Effector memory CD8-positive, alpha-beta T cell (primary cell): Measurements from ENCODE around the gene BOLA2B.
"Not testable (repeated sequence)": the region's sequence is repeated elsewhere in the genome, so short reads cannot be mapped to it uniquely, and the experiment has no call there.

Experiments
- ATAC-seq: fragments of 150-1000 bp; cut with Tn5 transposase; replicated peaks from 2 replicates; pipeline ENCODE4 v1.10.0; 2021; ENCODE audit warnings: mild to moderate bottlenecking, moderate library complexity
- DNase-seq, 3 experiments: peaks; one replicate each; pipeline ENCODE4 v3.0.0; 2021
- H3K27ac Mint-ChIP-seq, 2 donors: one replicate each; pipeline ENCODE4 v1.8.0; 2022; ENCODE audit warnings: mild to moderate bottlenecking in 2 of 2, mixed read lengths in 2 of 2, moderate library complexity in 2 of 2
- H3K27me3 Mint-ChIP-seq, 2 donors: one replicate each; pipeline ENCODE4 v1.8.0; 2022; ENCODE audit warnings: mixed read lengths in 2 of 2
- H3K36me3 Mint-ChIP-seq: one replicate; pipeline ENCODE4 v1.8.0; 2022; ENCODE audit warnings: mild to moderate bottlenecking, moderate library complexity, mixed read lengths; ENCODE audit not compliant: insufficient read depth
- H3K4me1 Mint-ChIP-seq, 2 donors: one replicate each; pipeline ENCODE4 v1.8.0; 2022; ENCODE audit warnings: low read depth in 2 of 2, mixed read lengths in 2 of 2
- H3K4me3 Mint-ChIP-seq, 2 donors: one replicate each; pipeline ENCODE4 v1.8.0; 2022; ENCODE audit warnings: mild to moderate bottlenecking in 2 of 2, mixed read lengths in 2 of 2, moderate library complexity in 2 of 2
- H3K9me3 Mint-ChIP-seq, 2 donors: one replicate each; pipeline ENCODE4 v1.8.0; 2022; ENCODE audit warnings: mixed read lengths in 2 of 2

BOLA2B gene

GRCh38 chr16:30187971-30188561, 5.4 kb downstream of the BOLA2B start:
- Mint-ChIP-seq H3K27me3 (no peaks in the 10 kb centered on the region), H3K36me3 (peaks cover 53% of the 10 kb centered on the region), H3K27ac (peak overlapping the region; percentile 28 to 95), H3K4me1 (peaks cover 23 to 30% of the 10 kb centered on the region in 2 donors), H3K4me3 (peak overlapping the region; percentile 38 to 93), H3K9me3 (no peaks in the 10 kb centered on the region)
- no peak for ATAC-seq
- DNase-seq: no peak

DNA sequence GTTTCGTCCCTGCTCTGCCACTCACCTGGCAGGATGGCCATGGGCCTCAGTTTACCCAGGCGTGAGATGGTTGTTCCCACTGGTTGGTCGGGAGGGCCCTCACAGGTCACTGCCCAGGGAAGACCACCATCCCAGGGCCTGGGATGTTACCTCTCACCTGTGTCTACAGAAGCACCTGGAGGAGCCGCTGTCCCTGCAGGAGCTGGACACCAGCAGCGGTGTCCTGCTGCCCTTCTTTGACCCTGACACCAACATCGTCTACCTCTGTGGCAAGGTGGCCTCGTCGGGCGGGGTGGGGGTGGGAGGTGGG, 6.0 kb downstream of the BOLA2B start:
- Mint-ChIP-seq H3K27ac (peak overlapping the region; percentile 89 to 95), H3K27me3 (no peaks in the 10 kb centered on the region), H3K36me3 (peaks cover 57% of the 10 kb centered on the region), H3K9me3 (no peaks in the 10 kb centered on the region), H3K4me1 (peaks cover 23 to 34% of the 10 kb centered on the region in 2 donors), H3K4me3 (peak overlapping the region; percentile 93 to 98)
- ATAC-seq (no peak), DNase-seq (no peak)

DNA sequence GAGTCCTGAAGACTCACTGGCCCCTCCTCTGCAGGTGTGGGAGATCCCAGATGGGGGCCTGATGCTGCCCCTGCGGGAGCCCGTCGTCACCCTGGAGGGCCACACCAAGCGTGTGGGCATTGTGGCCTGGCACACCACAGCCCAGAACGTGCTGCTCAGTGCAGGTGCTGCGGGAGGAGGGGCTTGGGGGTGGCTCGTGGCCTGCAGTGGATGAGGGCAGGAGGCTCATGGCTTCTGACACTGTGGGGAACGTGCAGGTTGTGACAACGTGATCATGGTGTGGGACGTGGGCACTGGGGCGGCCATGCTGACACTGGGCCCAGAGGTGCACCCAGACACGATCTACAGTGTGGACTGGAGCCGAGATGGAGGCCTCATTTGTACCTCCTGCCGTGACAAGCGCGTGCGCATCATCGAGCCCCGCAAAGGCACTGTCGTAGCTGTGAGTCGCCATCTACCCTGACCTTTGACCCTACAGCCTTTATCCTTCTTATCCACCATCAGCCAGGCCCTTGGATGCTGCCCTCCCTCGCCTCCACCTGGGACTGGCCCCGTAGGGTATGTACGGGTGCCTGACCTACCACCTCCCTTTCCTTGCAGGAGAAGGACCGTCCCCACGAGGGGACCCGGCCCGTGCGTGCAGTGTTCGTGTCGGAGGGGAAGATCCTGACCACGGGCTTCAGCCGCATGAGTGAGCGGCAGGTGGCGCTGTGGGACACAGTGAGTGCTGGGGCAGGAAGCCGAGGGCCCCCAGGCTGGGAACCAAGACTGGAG, 6.5 kb downstream of the BOLA2B start:
- peak overlapping the region; percentile 93 to 98 for H3K4me3 Mint-ChIP-seq
- DNase-seq (peak; percentile 89 to 92 (median 91)), ATAC-seq (peak; percentile 25)
- H3K36me3 Mint-ChIP-seq: peaks cover 63% of the 10 kb centered on the region
- peaks cover 28 to 39% of the 10 kb centered on the region in 2 donors for H3K4me1 Mint-ChIP-seq
- peak overlapping the region; percentile 89 to 95 for H3K27ac Mint-ChIP-seq
- no peaks in the 10 kb centered on the region for H3K9me3 Mint-ChIP-seq
- no peaks in the 10 kb centered on the region for H3K27me3 Mint-ChIP-seq

DNA sequence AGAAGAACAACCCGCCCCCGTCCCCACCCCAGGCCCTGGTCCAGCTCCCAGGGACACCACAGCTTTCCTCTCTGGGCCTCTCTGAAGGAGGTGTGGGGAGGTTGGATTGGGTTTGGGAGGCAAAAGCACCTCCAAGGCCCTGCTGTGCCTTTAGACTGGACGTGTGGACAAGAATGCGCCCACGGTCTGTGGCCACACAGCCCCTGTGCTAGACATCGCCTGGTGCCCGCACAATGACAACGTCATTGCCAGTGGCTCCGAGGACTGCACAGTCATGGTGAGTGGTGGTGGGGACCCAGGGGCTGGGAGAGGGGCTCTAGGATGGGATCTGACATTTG, 7.1 kb downstream of the BOLA2B start:
- Mint-ChIP-seq H3K4me1 (peaks cover 28 to 40% of the 10 kb centered on the region in 2 donors), H3K9me3 (no peaks in the 10 kb centered on the region), H3K27ac (peak overlapping the region; percentile 89 to 95), H3K4me3 (peak overlapping the region; percentile 93 to 98), H3K36me3 (peaks cover 64% of the 10 kb centered on the region), H3K27me3 (no peaks in the 10 kb centered on the region)
- DNase-seq (peak in 1 of 3 experiments; percentile 20), ATAC-seq (peak; percentile 1)

GRCh38 chr16:30185683-30186421, 7.6 kb downstream of the BOLA2B start:
- Mint-ChIP-seq H3K27me3 (no peaks in the 10 kb centered on the region), H3K4me1 (peaks cover 28 to 40% of the 10 kb centered on the region in 2 donors), H3K36me3 (peaks cover 64% of the 10 kb centered on the region), H3K27ac (peak overlapping the region; percentile 89 to 95), H3K9me3 (no peaks in the 10 kb centered on the region), H3K4me3 (peak overlapping the region; percentile 93 to 98)
- peak; percentile 57 for ATAC-seq
- peak; percentile 81 to 82 (median 81) for DNase-seq

DNA sequence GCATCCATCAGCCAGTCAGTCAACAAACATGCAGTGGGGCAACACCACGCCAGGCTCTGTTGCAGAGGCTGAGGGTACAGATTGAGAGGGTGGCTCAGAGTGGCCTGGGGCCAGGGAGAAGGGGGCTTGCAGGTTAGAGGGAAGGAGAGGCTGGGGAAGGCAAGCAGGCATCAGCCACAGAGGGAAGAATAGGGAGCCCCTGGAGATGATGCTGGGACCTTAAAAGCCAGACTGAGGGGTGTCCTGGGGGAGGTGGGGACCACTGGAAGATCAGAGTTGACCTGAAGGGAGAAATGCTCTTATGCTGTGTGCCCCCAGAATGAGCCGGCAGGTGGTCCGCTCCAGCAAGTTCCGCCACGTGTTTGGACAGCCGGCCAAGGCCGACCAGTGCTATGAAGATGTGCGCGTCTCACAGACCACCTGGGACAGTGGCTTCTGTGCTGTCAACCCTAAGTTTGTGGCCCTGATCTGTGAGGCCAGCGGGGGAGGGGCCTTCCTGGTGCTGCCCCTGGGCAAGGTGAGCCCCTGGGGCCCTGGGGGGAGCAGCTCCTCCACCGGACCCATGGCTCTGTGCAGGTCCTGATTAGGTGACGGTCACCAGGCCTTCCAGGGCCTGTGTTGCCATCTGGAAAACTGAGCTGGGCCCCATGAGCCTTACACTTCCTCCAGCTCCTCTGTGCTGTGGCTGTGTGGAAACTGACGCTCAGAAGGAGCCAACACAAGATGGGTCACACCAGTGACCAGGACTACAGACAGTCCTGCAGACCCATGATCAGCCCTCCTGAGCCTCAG, 8.4 kb downstream of the BOLA2B start:
- peak overlapping the region; percentile 93 to 98 for H3K4me3 Mint-ChIP-seq
- no peak for ATAC-seq
- peak overlapping the region; percentile 89 to 95 for H3K27ac Mint-ChIP-seq
- peak; percentile 14 to 33 (median 20) for DNase-seq
- H3K9me3 Mint-ChIP-seq: no peaks in the 10 kb centered on the region
- peaks cover 64% of the 10 kb centered on the region for H3K36me3 Mint-ChIP-seq
- peaks cover 28 to 40% of the 10 kb centered on the region in 2 donors for H3K4me1 Mint-ChIP-seq
- no peaks in the 10 kb centered on the region for H3K27me3 Mint-ChIP-seq

- ATAC-seq (peak; percentile 48), DNase-seq (peak; percentile 77 to 80 (median 78))
- H3K9me3 Mint-ChIP-seq: no peaks in the 10 kb centered on the region
- H3K36me3 Mint-ChIP-seq: peaks cover 64% of the 10 kb centered on the region
- peak overlapping the region; percentile 89 to 95 for H3K27ac Mint-ChIP-seq
- peak overlapping the region; percentile 93 to 98 for H3K4me3 Mint-ChIP-seq
- H3K27me3 Mint-ChIP-seq: no peaks in the 10 kb centered on the region
- H3K4me1 Mint-ChIP-seq: peaks cover 28 to 40% of the 10 kb centered on the region in 2 donors
These were observed 9.2 kb downstream of the BOLA2B start for GRCh38 chr16:30184096-30184890.

DNA sequence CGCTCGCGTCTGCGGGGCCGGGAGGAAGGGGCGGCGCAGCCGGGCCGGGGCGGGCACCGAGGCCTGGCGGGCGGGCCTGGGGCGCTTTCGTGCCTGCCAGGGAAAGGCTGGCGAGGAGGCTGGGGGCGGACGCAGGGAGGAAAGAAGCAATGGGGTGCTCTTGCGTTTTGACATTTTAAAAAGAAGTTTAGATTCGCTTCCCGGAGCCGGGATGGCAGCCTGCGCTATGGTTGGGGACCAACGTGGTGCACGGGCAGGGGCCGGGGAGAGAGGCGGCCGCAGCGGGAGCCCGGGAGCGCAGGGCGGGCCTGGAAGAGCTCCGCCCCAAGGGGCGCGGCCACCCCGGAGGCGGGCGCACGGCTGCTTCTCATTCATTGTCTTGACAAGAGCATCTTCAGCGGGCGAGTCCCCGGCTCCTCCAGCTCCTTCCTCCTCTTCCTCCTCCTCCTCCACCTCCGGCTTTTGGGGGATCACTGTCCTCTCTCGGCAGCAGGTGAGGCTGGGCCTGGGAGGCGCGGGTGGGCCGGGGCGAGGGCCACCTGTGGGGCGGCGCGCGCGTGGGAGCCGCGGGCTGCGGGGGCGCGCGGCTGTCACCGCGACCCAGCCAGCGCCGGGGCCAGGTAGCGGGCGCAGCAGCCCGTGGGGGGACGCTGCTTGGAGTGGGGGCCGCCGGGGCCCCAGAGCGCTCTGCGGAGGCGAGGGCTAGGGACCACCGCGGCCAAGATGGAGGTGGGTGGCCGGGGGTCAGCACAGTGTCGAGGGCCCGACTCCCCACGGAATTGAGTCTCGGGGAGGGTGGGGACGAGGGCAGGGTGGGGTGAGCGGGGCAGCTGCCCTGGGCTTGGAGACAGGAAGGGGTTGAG, 10.0 kb downstream of the BOLA2B start, which contains the start of gene CORO1A:
TSS of gene CORO1A (plus strand) at position 370 of the 863 bp plus-strand sequence. CDS start 1,608 bp downstream, outside the sequence.
- H3K4me3 Mint-ChIP-seq: peak within 1 kb of the TSS; percentile 93 to 98
- H3K27me3 Mint-ChIP-seq: no peaks in the 10 kb centered on the region
- peaks cover 64% of the 10 kb centered on the region for H3K36me3 Mint-ChIP-seq
- DNase-seq (peak; percentile 74 to 78 (median 74)), ATAC-seq (peak; percentile 36)
- H3K4me1 Mint-ChIP-seq: peaks cover 28 to 40% of the 10 kb centered on the region in 2 donors
- H3K9me3 Mint-ChIP-seq: no peaks in the 10 kb centered on the region
- H3K27ac Mint-ChIP-seq: peak within 1 kb of the TSS; percentile 89 to 95

GRCh38 chr16:30180741-30181140, 12.7 kb downstream of the BOLA2B start:
- Mint-ChIP-seq H3K27me3 (no peaks in the 10 kb centered on the region), H3K4me1 (peaks cover 14 to 22% of the 10 kb centered on the region in 2 donors), H3K27ac (no peak overlapping the region), H3K4me3 (no peak overlapping the region), H3K9me3 (no peaks in the 10 kb centered on the region), H3K36me3 (peaks cover 37% of the 10 kb centered on the region)
- ATAC-seq: no peak
- DNase-seq: no peak

DNA sequence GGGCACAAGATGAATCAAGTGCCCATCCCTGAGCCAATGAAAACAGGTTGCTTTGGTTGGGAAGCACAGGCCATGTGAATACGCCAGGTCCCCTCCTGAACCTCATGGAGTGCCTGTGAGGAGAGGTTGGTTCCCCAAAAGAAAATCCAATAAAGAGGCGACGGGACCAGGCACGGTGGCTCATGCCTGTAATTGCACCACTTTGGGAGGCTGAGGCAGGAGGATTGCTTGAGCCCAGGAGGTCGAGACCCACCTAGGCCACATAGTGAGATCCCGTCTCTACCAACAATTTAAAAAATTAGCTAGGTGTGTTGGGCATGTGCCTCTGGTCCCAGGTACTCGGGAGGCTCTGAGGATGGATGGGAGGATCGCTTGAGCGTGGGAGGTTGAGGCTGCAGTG, 13.5 kb downstream of the BOLA2B start:
- ATAC-seq: no peak
- Mint-ChIP-seq H3K4me3 (no peak overlapping the region), H3K4me1 (peaks cover 11 to 20% of the 10 kb centered on the region in 2 donors), H3K27ac (no peak overlapping the region), H3K36me3 (peaks cover 29% of the 10 kb centered on the region), H3K27me3 (no peaks in the 10 kb centered on the region), H3K9me3 (no peaks in the 10 kb centered on the region)
- no peak for DNase-seq

GRCh38 chr16:30179195-30179594, 14.3 kb downstream of the BOLA2B start:
- ATAC-seq (no peak), DNase-seq (no peak)
- H3K36me3 Mint-ChIP-seq: peaks cover 22% of the 10 kb centered on the region
- H3K9me3 Mint-ChIP-seq: no peaks in the 10 kb centered on the region
- H3K4me3 Mint-ChIP-seq: no peak overlapping the region
- H3K27me3 Mint-ChIP-seq: no peaks in the 10 kb centered on the region
- peaks cover 5 to 13% of the 10 kb centered on the region in 2 donors for H3K4me1 Mint-ChIP-seq
- H3K27ac Mint-ChIP-seq: no peak overlapping the region

GRCh38 chr16:30176876-30177275, 16.6 kb downstream of the BOLA2B start:
- not testable (repeated sequence) for H3K27ac Mint-ChIP-seq, H3K4me3 Mint-ChIP-seq, ATAC-seq, H3K27me3 Mint-ChIP-seq, DNase-seq, H3K4me1 Mint-ChIP-seq, H3K9me3 Mint-ChIP-seq, H3K36me3 Mint-ChIP-seq
